Hematopoietic multipotent progenitor cell treated with erythropoietin and hydrocortisone succinate and interleukin-3 and kit ligand, for 6 days (in vitro differentiated cells): ENCODE results near the gene BCKDHB.

ENCODE experiments used
- DNase-seq: peaks from one replicate; pipeline ENCODE4 v3.0.0-alpha.2; 2015

BCKDHB gene

GRCh38 chr6:80271074-80271473 is 164.6 kb downstream of the BCKDHB start:
- no peak for DNase-seq

- no peak for DNase-seq
These were observed 166.5 kb downstream of the BCKDHB start for GRCh38 chr6:80272988-80273387.

GRCh38 chr6:80276861-80277260 is 170.4 kb downstream of the BCKDHB start:
- no peak for DNase-seq

GRCh38 chr6:80277501-80277900 is 171.0 kb downstream of the BCKDHB start:
- no peak for DNase-seq

- DNase-seq, result peak; percentile 5
These were observed 174.0 kb downstream of the BCKDHB start for GRCh38 chr6:80280262-80281010.

GRCh38 chr6:80282913-80283554 is 176.6 kb downstream of the BCKDHB start:
- DNase-seq, result no peak

- DNase-seq, result no peak
These were observed 180.6 kb downstream of the BCKDHB start for GRCh38 chr6:80287112-80287511.

- DNase-seq, result no peak
These were observed 181.1 kb downstream of the BCKDHB start for GRCh38 chr6:80287607-80288006.

GRCh38 chr6:80289727-80290126 is 183.3 kb downstream of the BCKDHB start:
- no peak for DNase-seq

GRCh38 chr6:80294531-80294930 is 188.1 kb downstream of the BCKDHB start:
- peak; percentile 3 for DNase-seq

- DNase-seq, result no peak
These were observed 196.2 kb downstream of the BCKDHB start for GRCh38 chr6:80302716-80303115.

GRCh38 chr6:80304014-80304413 is 197.5 kb downstream of the BCKDHB start:
- DNase-seq, result no peak

GRCh38 chr6:80314531-80314930 is 208.1 kb downstream of the BCKDHB start:
- no peak for DNase-seq

GRCh38 chr6:80316686-80317231 is 210.3 kb downstream of the BCKDHB start:
- no peak for DNase-seq

- DNase-seq, result no peak
These were observed 212.7 kb downstream of the BCKDHB start for GRCh38 chr6:80319196-80319595.

GRCh38 chr6:80321011-80321410 is 214.5 kb downstream of the BCKDHB start:
- no peak for DNase-seq

- DNase-seq, result no peak
These were observed 219.3 kb downstream of the BCKDHB start for GRCh38 chr6:80325742-80326141.

- DNase-seq, result no peak
These were observed 222.2 kb downstream of the BCKDHB start for GRCh38 chr6:80328652-80329051.

GRCh38 chr6:80329496-80329895 is 223.0 kb downstream of the BCKDHB start:
- DNase-seq, result no peak

GRCh38 chr6:80330961-80331360 is 224.5 kb downstream of the BCKDHB start:
- DNase-seq, result no peak

- DNase-seq, result no peak
These were observed 225.1 kb downstream of the BCKDHB start for GRCh38 chr6:80331522-80331921.

GRCh38 chr6:80331974-80332373 is 225.5 kb downstream of the BCKDHB start:
- DNase-seq, result no peak

- no peak for DNase-seq
These were observed 226.9 kb downstream of the BCKDHB start for GRCh38 chr6:80333342-80333741.

- no peak for DNase-seq
These were observed 228.7 kb downstream of the BCKDHB start for GRCh38 chr6:80335121-80335531.
